Posterior vena cava (tissue), 2 donors: ENCODE data around the gene ACCSL. TPM values are rescaled to one million over a fixed set of nuclear protein-coding genes. Genes with fewer than 3 reads are reported as not detected.
A peak's percentile ranks its signal among the peaks of the same experiment; 100 is the strongest.

Experiments
- DNase-seq: peaks from one replicate; pipeline ENCODE4 v3.0.0-alpha.2; 2020; ENCODE audit warnings: low spot score
- intact Hi-C, 2 donors: fragments of 100-400 bp; cut with DNase I; formaldehyde crosslinking; loops; one replicate each; pipeline versions ENCODE4 v1.14.1 to v1.14.2; 2022 to 2023
- long read RNA-seq, 2 donors: library from polyadenylated mRNA; unstranded; transcript quantifications; one replicate each; pipeline ENCODE4 v2.0.0, GENCODE V29; 2020 to 2021
- total RNA-seq, 2 donors: library from RNA; stranded (reverse); fragmentation: NEBNext Ultra II Directional; extraction: Animal tissue kit (Norgen Biotek cat#: 25700); gene quantifications; one replicate each; pipeline ENCODE4 v1.2.1, GENCODE V29; 2021
- donor health status: DM: yes; HTN: yes; CAD: no.
- donor health status: DM: yes; HTN: yes; CAD: no.

ACCSL gene
- not detected for total RNA-seq
- long read RNA-seq, donor 1: 0 reads
- long read RNA-seq, donor 2: 0 reads

DNA sequence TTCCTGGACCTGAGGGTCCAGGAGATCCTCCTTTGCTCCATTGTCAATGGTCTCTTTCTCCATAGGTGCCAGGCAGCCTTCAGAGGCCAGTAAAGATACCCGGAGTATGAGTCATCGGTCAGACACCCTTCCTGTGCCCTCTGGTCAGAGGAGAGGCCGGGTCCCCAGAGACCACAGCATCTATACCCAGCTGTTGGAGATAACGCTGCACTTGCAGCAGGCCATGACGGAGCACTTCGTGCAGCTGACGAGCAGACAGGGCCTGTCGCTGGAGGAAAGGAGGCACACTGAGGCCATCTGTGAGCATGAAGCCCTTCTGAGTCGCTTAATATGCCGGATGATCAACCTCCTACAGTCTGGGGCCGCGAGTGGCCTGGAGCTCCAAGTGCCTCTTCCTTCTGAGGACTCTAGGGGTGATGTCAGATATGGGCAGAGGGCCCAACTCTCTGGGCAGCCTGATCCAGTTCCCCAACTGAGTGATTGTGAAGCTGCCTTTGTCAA, at the start of gene ACCSL:
ACCSL (plus strand) TSS at position 51 of the 501 bp plus-strand sequence; CDS start at position 107, 56 bp downstream.
- intact Hi-C loops: no loop called here
- no peak for DNase-seq

GRCh38 chr11:43998308-43998707, 49.5 kb upstream of the ACCSL start:
- DNase-seq: no peak
- intact Hi-C loops: no loop called here

- no peak for DNase-seq
- intact Hi-C loops: loop anchor here in 1 of 2 donors (5.0 kb wide), 1 partner anchor 93 kb away; no protein-coding TSS in a partner anchor
Observed at GRCh38 chr11:44000731-44001130, 47.0 kb upstream of the ACCSL start.

DNA sequence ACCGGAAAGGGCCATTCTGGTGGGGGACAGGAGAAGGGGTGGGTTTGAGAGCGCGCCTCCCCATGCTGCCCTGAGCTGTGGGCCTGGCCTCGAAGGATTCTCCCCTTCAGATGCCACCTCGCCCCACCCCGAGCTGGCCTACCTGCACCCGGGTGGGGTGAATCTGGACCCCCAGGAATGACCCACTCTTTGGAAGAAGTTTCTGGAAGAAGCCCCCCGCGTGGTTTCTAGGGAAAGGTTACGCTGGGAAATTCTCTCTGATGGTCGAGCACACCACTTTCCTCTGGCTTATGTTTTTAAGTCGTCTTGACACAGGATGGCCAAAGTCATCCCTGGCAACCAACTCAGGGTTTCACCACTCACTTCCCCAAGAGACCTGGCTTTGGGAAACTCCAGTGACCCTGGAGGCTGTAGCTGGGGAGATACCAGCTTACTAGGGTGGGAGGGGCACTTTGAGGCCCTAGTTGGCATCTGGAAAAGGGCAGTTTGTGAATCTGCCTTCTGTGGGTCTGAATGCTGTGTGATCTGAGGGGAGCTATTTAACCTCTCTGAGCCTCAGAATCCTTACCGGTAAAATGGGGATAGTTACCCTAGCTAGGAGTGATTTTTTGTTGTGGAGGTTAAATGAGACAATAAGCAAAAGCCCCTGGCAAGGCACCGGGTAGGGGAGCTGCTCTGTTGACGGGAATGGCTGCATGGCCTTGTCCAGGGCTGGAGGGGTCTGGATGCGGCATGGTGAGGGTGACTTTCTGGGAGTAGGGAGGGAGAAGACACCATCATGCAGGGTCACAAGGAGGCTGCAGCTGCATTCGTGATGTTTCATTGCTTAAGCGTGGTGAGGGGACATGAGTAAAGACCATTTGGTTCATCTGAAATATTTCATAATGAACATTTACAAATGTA, 45.3 kb upstream of the ACCSL start:
- intact Hi-C loops: loop anchor here in 1 of 2 donors (1.0 to 5.0 kb wide), 2 partner anchors 40 to 95 kb away; no protein-coding TSS in a partner anchor
- no peak for DNase-seq

GRCh38 chr11:44003736-44004451, 43.9 kb upstream of the ACCSL start:
- intact Hi-C loops: loop anchor here in 1 of 2 donors (5.0 kb wide), 1 partner anchor 97 kb away; no protein-coding TSS in a partner anchor
- peak; percentile 60 for DNase-seq

DNA sequence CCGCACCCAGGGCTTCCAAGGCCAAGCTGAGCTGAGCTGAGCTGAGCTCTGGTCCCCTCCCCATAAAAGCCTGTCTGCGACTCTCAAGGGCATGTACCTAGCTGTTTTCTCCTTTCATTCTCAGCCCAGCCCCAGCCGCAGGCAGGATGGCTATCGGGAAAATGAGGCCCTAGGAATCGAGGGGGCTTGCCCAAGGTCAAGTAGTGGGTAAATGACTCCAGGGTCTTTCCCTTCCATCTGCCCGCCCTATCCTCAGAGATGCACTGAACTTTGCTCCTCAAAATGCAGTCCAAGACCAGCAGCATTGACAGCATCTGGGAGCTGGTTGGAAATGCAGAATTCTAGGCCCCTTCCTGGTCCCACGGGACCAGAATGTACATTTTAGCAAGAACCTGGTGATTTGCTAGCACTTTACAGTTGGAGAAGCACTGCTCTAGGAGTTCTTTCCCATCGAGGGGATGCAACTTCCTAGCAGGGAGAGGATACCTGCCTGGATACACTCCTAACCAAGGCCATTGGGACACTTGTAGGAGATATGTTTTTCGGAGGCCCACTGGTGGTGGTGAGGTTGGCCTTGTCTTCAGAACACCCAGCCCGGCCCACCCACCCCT, 43.2 kb upstream of the ACCSL start:
- intact Hi-C loops: loop anchor here in 1 of 2 donors (5.0 kb wide), 1 partner anchor 97 kb away; no protein-coding TSS in a partner anchor
- peak; percentile 44 for DNase-seq

- peak; percentile 70 for DNase-seq
- intact Hi-C loops: no loop called here
Observed at GRCh38 chr11:44005063-44005701, 42.6 kb upstream of the ACCSL start.

DNA sequence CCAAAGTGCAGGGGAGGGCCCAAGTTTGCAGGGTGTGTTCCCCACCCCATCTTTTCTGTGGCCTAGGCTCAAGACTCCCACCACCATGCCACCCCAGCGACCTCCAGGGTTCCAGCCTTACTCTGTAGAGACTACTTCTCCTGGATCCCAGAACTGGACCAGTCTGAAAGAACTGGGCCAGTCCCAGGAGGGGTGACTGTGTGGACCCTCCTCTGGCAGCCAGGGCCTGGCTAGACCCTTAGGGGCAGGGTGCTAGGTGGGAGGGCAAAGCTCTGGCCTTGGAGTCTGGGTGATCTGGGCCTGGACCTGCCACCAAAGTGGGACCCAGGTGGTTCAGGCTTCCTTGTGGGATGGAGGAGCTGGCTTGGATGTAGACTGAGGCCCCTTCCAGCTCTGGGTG, 41.8 kb upstream of the ACCSL start:
- intact Hi-C loops: no loop called here
- DNase-seq: peak; percentile 64

DNA sequence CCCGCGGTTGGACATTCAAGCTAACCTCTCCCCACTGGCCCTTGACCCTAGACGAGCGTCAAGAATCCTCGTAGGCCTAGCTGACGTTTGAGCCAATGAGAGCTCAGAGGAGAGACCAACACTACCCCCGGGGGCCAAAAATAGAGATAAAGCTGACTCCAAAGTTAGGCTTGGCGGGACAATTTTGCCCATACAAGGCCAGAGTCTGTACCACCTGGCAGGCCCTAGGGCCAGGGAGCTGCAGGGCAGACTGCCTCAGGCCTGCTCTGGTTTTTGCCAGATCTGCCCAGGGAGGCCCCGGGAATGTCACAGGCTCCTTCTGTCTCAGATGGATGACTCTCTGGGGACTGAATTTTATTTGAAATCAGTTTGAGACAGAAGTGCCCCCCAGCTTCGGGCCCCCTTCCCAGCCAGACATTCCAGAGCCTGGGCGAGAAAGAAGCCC, 40.8 kb upstream of the ACCSL start:
- intact Hi-C loops: no loop called here
- DNase-seq: peak; percentile 82

DNA sequence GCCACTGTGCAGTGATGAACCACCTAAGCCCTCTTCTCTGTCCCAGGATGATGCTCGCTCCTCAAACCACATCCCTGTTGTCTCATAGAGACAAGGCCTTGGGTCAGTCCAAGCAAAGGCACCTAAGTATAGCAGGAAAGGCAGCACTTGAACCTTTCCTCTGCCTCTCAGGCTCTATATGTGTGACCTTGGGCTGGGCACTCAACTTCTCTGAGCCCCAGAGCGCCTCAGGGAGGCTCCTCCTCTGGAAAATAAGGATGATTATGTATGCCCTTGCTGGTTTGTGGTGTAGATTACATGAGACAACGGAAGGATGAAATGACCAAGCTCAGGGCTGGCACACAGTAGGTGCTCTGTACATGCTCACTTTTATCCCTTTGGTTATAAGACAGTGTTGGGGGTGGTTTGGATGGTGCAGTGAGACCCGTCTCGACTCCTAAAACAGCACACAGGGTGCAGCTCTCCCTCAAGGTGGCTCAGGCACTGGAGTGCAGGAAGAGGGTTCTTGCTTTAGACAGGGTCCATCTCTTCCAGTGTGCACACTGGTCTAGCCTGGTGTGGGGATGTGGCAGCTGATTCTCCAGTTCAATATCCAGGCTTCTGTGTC, 40.2 kb upstream of the ACCSL start:
- peak; percentile 37 for DNase-seq
- intact Hi-C loops: no loop called here

DNA sequence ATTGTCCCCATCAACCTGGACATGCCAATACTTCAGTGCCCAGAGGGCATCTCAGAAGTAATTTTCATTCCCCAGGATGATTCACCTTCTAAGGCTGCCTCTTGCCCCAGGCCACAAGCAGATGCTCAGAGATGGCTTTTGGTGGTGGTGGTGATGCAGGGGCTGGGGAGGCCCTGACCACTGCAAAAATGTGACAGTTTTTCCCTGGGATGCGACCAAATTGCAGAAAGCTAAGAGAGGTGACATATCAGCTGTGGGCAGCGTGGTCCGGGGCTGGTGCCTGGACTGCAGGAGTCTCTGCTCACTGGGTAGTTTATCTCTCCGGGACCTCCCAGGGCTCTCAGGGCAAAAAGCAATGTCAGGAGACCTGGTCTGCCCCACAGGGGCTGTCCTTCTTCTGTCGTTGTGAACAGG, 39.7 kb upstream of the ACCSL start:
- intact Hi-C loops: no loop called here
- peak; percentile 59 for DNase-seq

GRCh38 chr11:44008698-44009097, 39.1 kb upstream of the ACCSL start:
- peak; percentile 34 for DNase-seq
- intact Hi-C loops: no loop called here

- intact Hi-C loops: no loop called here
- DNase-seq: peak; percentile 61
Observed at GRCh38 chr11:44010789-44011251, 37.0 kb upstream of the ACCSL start.

GRCh38 chr11:44011797-44012196, 36.0 kb upstream of the ACCSL start:
- DNase-seq: no peak
- intact Hi-C loops: no loop called here

GRCh38 chr11:44014968-44015623, 32.7 kb upstream of the ACCSL start:
- intact Hi-C loops: loop anchor here in 1 of 2 donors (5.0 kb wide), 1 partner anchor 63 kb away; no protein-coding TSS in a partner anchor
- no peak for DNase-seq

DNA sequence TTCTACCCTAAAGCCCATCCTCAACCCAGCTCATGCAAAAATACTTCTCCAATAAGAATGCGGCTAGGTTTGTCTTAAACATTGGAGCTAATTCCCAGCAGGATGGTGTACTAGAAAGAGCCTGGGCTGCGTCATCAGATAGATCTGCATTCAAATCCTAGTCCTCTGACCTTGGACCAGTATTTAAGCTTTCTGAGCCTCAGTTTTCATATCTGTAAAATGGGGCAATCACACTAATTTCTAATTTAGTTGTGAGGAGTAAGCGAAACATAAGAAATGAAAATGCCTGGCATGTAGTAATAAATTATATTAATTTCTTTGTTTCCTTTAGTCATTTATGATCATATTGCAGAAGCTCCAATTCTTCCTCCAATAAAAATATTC, 32.2 kb upstream of the ACCSL start:
- intact Hi-C loops: loop anchor here in 1 of 2 donors (5.0 kb wide), 1 partner anchor 63 kb away; no protein-coding TSS in a partner anchor
- no peak for DNase-seq

GRCh38 chr11:44016131-44016530, 31.6 kb upstream of the ACCSL start:
- intact Hi-C loops: loop anchor here in 1 of 2 donors (5.0 kb wide), 1 partner anchor 64 kb away; no protein-coding TSS in a partner anchor
- DNase-seq: peak; percentile 92
